Neural cell (in vitro differentiated cells): ENCODE results near the gene AGBL4.

Experiments used
- CTCF ChIP-seq: fragments of 450-650 bp; IDR thresholded peaks from 2 replicates; pipeline ENCODE4 v1.5.1; 2014; ENCODE audit warnings: antibody characterized with exemption, mild to moderate bottlenecking, moderate library complexity; ENCODE audit not compliant: poor library complexity, severe bottlenecking
- EP300 ChIP-seq: fragments of 450-650 bp; conservative IDR thresholded peaks from 2 replicates; pipeline ENCODE4 v1.6.1; 2014; ENCODE audit warnings: antibody characterized with exemption, mild to moderate bottlenecking, moderate library complexity; ENCODE audit not compliant: poor library complexity, severe bottlenecking
- EZH2 ChIP-seq: fragments of 200-600, 300-800 bp; shearing (Covaris generic), sonication (generic); IDR thresholded peaks from 2 replicates; pipeline ENCODE4 v1.6.1; 2014; ENCODE audit warnings: antibody characterized with exemption, low read length, borderline replicate concordance, mild to moderate bottlenecking; ENCODE audit not compliant: insufficient read depth, poor library complexity, severe bottlenecking
- MXI1 ChIP-seq: fragments of 450-650 bp; conservative IDR thresholded peaks from 2 replicates; pipeline ENCODE4 v1.6.1; 2014; ENCODE audit warnings: antibody characterized with exemption, mild to moderate bottlenecking; ENCODE audit not compliant: poor library complexity, severe bottlenecking
- POLR2AphosphoS5 ChIP-seq: IDR thresholded peaks from 2 replicates; pipeline ENCODE4 v1.6.1; 2012
- RAD21 ChIP-seq: fragments of 450-650 bp; conservative IDR thresholded peaks from 2 replicates; pipeline ENCODE4 v1.6.1; 2014; ENCODE audit warnings: antibody characterized with exemption, mild to moderate bottlenecking, moderate library complexity

GRCh38 chr1:48592330-48592729 lies 1431.4 kb downstream of the AGBL4 start:
- TF ChIP-seq CTCF = no peak
- TF ChIP-seq EZH2 = no peak
- TF ChIP-seq POLR2AphosphoS5 = no peak
- no peak for TF ChIP-seq EP300
- TF ChIP-seq RAD21 = no peak
- no peak for TF ChIP-seq MXI1
